ENCODE data around the gene HNRNPA3. TPM values are rescaled to one million over a fixed set of nuclear protein-coding genes. Genes with fewer than 3 reads are reported as not detected.

Gene HNRNPA3
- total RNA-seq, 1 donor from 2014 or later = 184 TPM

DNA sequence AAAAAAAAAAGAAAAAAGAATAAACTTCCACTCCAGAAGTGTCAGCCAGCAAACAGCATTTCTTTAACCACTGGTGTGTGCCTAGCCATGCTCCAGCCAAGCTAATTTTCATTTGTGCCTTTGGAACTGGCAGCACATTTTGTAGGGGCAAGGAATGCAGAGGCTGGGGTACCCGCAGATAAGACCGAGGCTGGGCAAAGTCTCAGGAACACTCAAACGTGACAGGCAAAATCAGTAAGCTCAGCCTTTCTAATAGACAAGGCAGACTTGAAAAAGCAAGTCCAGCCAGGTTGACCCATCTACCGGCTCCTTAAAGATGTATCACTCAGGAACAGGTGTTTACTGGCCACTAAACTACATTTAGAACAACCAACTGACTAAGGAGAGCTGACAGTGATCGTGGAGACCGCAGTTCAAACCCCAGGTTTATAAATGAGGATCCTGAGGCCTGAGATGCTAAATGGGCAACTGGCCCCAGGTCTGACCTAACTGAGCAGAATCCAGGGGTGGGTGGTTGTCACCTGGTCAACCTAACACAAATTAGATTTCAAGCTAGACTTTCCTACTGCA lies 35.2 kb downstream of the HNRNPA3 start:
- Mint-ChIP-seq H3K4me1 (ENCODE audit: low read depth, unreplicated experiment) (peaks cover 49% of the 10 kb centered on the region), H3K27me3 (ENCODE audit: low read depth, unreplicated experiment) (no peaks in the 10 kb centered on the region), H3K36me3 (ENCODE audit: low read depth, unreplicated experiment) (peaks cover 8% of the 10 kb centered on the region), H3K4me3 (ENCODE audit: unreplicated experiment) (no peak overlapping the region), H3K27ac (ENCODE audit: unreplicated experiment) (no peak overlapping the region), H3K9me3 (ENCODE audit: unreplicated experiment) (no peaks in the 10 kb centered on the region)
- Histone ChIP-seq H2AFZ (ENCODE audit: low read depth, low read length) (no peak overlapping the region), H3K27me3 (ENCODE audit: insufficient read depth, low read length) (no peaks in the 10 kb centered on the region), H3K9me3 (ENCODE audit: insufficient read depth, low read depth, low read length) (no peaks in the 10 kb centered on the region), H4K20me1 (ENCODE audit: insufficient read depth, low read length) (peaks cover 84% of the 10 kb centered on the region), H3K9ac (ENCODE audit: low read length) (no peak overlapping the region), H3K4me2 (ENCODE audit: low read length) (no peak overlapping the region), H3K27ac (ENCODE audit: low read depth, low read length) (no peak overlapping the region), H3K4me3 (ENCODE audit: insufficient read depth, low read depth, low read length) (no peak overlapping the region), H3K36me3 (ENCODE audit: insufficient read depth, low read length) (no peaks in the 10 kb centered on the region), H3K79me2 (ENCODE audit: insufficient read depth, low read length) (peaks cover 98% of the 10 kb centered on the region), H3K4me1 (ENCODE audit: insufficient read depth, low read length) (peaks cover 36% of the 10 kb centered on the region)
- DNase-seq (ENCODE audit: low read depth) = no peak
- TF ChIP-seq EZH2 (IDR thresholded peaks at IDR 0.05; ENCODE audit: insufficient read depth, low read length) (no peak), CTCF (IDR thresholded peaks at IDR 0.05; ENCODE audit: insufficient read depth, low read depth, low read length) (no peak)
- no peak for FAIRE-seq

DNA sequence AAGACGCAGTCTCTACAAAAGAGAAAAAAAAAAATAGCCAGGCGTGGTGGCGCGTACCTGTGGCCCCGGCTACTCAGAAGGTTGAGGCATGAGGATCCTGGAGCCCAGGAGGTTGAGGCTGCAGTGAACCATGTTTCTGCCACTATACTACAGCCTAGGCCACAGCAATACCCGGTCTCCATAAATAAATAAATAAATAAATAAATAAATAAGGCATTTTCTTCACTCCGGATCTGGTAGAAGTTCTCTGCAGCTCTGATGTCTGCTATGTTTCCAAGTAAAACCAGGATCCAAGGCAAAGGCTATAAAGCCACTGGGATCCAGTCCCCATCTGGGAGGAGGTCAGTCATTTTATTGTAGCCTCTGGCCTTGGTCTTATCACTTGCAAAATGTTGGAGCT lies 36.4 kb downstream of the HNRNPA3 start:
- FAIRE-seq = no peak
- H3K4me1 Mint-ChIP-seq (ENCODE audit: low read depth, unreplicated experiment) = peaks cover 50% of the 10 kb centered on the region
- no peaks in the 10 kb centered on the region for H3K9me3 Mint-ChIP-seq (ENCODE audit: unreplicated experiment)

More for the DNA sequence above, 36.4 kb downstream of the HNRNPA3 start:
- Histone ChIP-seq H3K27ac (ENCODE audit: low read depth, low read length) (no peak overlapping the region), H3K9ac (ENCODE audit: low read length) (no peak overlapping the region), H3K4me1 (ENCODE audit: insufficient read depth, low read length) (peaks cover 27% of the 10 kb centered on the region), H4K20me1 (ENCODE audit: insufficient read depth, low read length) (peaks cover 92% of the 10 kb centered on the region), H2AFZ (ENCODE audit: low read depth, low read length) (no peak overlapping the region), H3K4me2 (ENCODE audit: low read length) (no peak overlapping the region), H3K27me3 (ENCODE audit: insufficient read depth, low read length) (no peaks in the 10 kb centered on the region), H3K4me3 (ENCODE audit: insufficient read depth, low read depth, low read length) (no peak overlapping the region), H3K79me2 (ENCODE audit: insufficient read depth, low read length) (peaks cover 98% of the 10 kb centered on the region), H3K9me3 (ENCODE audit: insufficient read depth, low read depth, low read length) (no peaks in the 10 kb centered on the region), H3K36me3 (ENCODE audit: insufficient read depth, low read length) (no peaks in the 10 kb centered on the region)
- no peak for DNase-seq (ENCODE audit: low read depth)
- Mint-ChIP-seq H3K4me3 (ENCODE audit: unreplicated experiment) (no peak overlapping the region), H3K27me3 (ENCODE audit: low read depth, unreplicated experiment) (no peaks in the 10 kb centered on the region), H3K36me3 (ENCODE audit: low read depth, unreplicated experiment) (peaks cover 8% of the 10 kb centered on the region), H3K27ac (ENCODE audit: unreplicated experiment) (no peak overlapping the region)
- TF ChIP-seq EZH2 (IDR thresholded peaks at IDR 0.05; ENCODE audit: insufficient read depth, low read length) = no peak
- TF ChIP-seq CTCF (IDR thresholded peaks at IDR 0.05; ENCODE audit: insufficient read depth, low read depth, low read length) = no peak
